Parathyroid adenoma (tissue), 2 donors: ENCODE data around the gene SEZ6L.

Source experiments
- H2AFZ ChIP-seq: fragments of 300-600 bp; sonication (generic); one replicate; pipeline ENCODE4 v1.7.0; 2017; ENCODE audit warnings: antibody characterized with exemption, mild to moderate bottlenecking
- H3K27ac ChIP-seq: fragments of 300-600 bp; sonication (generic); one replicate; pipeline ENCODE4 v1.7.0; 2017
- H3K27me3 ChIP-seq: fragments of 300-600 bp; sonication (generic); one replicate; pipeline ENCODE4 v1.7.0; 2017; ENCODE audit warnings: low read length; ENCODE audit not compliant: control insufficient read depth, insufficient read depth
- H3K36me3 ChIP-seq: fragments of 300-600 bp; sonication (generic); one replicate; pipeline ENCODE4 v1.7.0; 2017; ENCODE audit warnings: low read length; ENCODE audit not compliant: control insufficient read depth, insufficient read depth
- H3K4me1 ChIP-seq: fragments of 300-600 bp; sonication (generic); one replicate; pipeline ENCODE4 v1.7.0; 2017; ENCODE audit warnings: control low read depth
- H3K4me2 ChIP-seq: fragments of 300-600 bp; sonication (generic); one replicate; pipeline ENCODE4 v1.7.0; 2017; ENCODE audit warnings: low read length
- H3K4me3 ChIP-seq: fragments of 300-600 bp; sonication (generic); one replicate; pipeline ENCODE4 v1.7.0; 2017; ENCODE audit warnings: low read depth, low read length
- H3K79me2 ChIP-seq: fragments of 300-600 bp; sonication (generic); one replicate; pipeline ENCODE4 v1.7.0; 2017; ENCODE audit warnings: control low read depth
- H3K9ac ChIP-seq: fragments of 300-600 bp; sonication (generic); one replicate; pipeline ENCODE4 v1.7.0; 2017; ENCODE audit warnings: mild to moderate bottlenecking
- H3K9me3 ChIP-seq: fragments of 300-600 bp; sonication (generic); one replicate; pipeline ENCODE4 v1.7.0; 2017; ENCODE audit warnings: low read length; ENCODE audit not compliant: control insufficient read depth
- TF ChIP-seq, protein P1 (sequence below): fragments of 300-600 bp; sonication (generic); IDR thresholded peaks from one replicate; pipeline ENCODE4 v1.7.0; 2017; ENCODE audit warnings: antibody characterized with exemption, mild to moderate bottlenecking
- donor health status: primary hyperparathyroidism.

The SEZ6L gene

DNA sequence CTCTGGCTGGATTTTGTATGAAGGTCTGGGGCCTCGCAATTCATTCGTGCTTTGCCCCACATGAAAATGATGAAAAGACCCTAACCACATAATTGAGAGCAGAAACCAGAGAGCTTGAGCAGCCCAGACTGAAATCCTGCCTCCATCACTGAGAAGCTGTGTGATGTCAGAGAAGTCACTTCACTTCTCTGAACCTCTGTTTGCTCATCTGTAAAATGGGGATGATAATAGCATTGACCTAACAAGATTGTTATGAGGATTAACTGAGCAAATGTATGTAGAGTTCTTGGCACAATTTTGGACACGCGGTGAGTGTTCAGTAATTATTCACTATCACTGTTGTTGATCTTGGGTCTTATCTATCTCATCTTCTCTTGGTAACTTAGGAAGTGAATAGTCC is 203.6 kb downstream of the SEZ6L start:
- no peak overlapping the region for H2AFZ ChIP-seq

DNA sequence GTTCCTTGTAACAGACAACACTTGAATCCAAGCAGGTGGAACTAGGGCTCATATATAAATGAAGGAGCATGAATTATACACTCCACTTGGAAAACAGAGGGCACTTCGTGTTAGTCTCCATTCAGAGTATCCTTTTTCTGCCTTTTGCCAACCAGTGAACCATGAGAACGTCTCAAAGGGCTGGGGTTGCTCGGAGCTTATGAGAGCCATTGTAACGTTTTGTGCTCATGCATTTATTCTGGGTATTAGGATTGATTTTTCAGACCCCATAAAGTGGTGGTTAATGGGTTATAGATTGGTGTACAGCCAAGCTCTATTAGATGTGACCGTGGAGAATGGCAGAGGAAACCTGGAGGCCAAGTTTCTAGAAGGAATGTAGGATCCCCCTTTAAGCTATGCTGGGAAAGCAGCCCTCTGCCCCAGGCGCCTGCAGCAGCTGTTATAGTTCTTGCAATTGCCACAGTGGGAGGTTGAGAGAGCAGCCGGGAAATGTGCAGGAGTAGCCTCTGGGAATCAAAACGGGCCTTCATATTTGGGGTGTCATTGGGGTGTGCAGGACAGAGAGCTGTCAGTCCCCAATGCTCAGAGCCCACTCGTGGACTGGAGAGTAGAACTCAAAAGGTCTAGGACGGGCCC is 205.2 kb downstream of the SEZ6L start:
- no peak overlapping the region for H3K27ac ChIP-seq
- TF ChIP-seq, protein P1, sequence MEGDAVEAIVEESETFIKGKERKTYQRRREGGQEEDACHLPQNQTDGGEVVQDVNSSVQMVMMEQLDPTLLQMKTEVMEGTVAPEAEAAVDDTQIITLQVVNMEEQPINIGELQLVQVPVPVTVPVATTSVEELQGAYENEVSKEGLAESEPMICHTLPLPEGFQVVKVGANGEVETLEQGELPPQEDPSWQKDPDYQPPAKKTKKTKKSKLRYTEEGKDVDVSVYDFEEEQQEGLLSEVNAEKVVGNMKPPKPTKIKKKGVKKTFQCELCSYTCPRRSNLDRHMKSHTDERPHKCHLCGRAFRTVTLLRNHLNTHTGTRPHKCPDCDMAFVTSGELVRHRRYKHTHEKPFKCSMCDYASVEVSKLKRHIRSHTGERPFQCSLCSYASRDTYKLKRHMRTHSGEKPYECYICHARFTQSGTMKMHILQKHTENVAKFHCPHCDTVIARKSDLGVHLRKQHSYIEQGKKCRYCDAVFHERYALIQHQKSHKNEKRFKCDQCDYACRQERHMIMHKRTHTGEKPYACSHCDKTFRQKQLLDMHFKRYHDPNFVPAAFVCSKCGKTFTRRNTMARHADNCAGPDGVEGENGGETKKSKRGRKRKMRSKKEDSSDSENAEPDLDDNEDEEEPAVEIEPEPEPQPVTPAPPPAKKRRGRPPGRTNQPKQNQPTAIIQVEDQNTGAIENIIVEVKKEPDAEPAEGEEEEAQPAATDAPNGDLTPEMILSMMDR = no peak
- H3K27me3 ChIP-seq = no peaks in the 10 kb centered on the region
- no peak overlapping the region for H3K9ac ChIP-seq
- no peaks in the 10 kb centered on the region for H3K36me3 ChIP-seq
- no peaks in the 10 kb centered on the region for H3K9me3 ChIP-seq
- H3K79me2 ChIP-seq = no peaks in the 10 kb centered on the region
- no peak overlapping the region for H3K4me3 ChIP-seq
- no peak overlapping the region for H3K4me2 ChIP-seq
- no peaks in the 10 kb centered on the region for H3K4me1 ChIP-seq
- no peak overlapping the region for H2AFZ ChIP-seq

More for the DNA sequence above, 203.6 kb downstream of the SEZ6L start:
- Histone ChIP-seq H3K4me2 (no peak overlapping the region), H3K27ac (no peak overlapping the region), H3K9ac (no peak overlapping the region), H3K4me3 (no peak overlapping the region), H3K27me3 (no peaks in the 10 kb centered on the region), H3K4me1 (no peaks in the 10 kb centered on the region), H3K9me3 (no peaks in the 10 kb centered on the region), H3K36me3 (no peaks in the 10 kb centered on the region), H3K79me2 (no peaks in the 10 kb centered on the region)
- TF ChIP-seq, protein P1 = no peak

DNA sequence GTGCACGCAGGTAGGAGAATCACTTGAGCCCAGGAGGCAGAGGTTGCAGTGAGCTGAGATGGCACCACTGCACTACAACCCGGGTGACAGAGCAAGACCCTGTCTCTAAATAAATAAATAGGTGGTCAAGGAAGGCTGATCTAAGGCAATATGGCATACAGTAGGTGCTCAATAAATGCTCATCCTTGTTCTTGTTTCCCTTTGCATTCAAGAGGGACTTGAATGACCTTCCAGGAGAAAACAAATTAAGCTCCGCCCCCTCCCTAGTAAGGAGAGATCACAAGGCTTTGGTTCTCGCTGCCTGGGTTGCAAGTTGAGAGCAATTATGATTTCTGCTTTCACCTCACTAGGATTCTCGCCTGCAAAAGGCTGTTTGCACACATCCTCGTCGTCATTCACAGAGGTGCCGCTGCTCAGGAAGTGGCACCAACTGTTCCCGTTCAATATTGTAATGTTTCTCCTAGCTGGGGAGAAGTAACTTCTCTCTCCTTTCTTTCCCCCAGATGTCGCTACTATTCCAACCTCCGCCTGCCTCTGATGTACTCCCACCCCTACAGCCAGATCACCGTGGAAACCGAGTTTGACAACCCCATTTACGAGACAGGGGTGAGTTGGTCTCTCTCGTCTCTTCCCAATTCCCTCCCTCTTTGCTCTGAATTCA is 208.0 kb downstream of the SEZ6L start:
- H3K9ac ChIP-seq = no peak overlapping the region
- no peaks in the 10 kb centered on the region for H3K79me2 ChIP-seq
- no peaks in the 10 kb centered on the region for H3K36me3 ChIP-seq
- no peak overlapping the region for H3K27ac ChIP-seq
- H2AFZ ChIP-seq = no peak overlapping the region
- no peak overlapping the region for H3K4me2 ChIP-seq
- no peaks in the 10 kb centered on the region for H3K9me3 ChIP-seq
- no peaks in the 10 kb centered on the region for H3K4me1 ChIP-seq
- TF ChIP-seq, protein P1 = no peak
- no peak overlapping the region for H3K4me3 ChIP-seq
- H3K27me3 ChIP-seq = no peaks in the 10 kb centered on the region

DNA sequence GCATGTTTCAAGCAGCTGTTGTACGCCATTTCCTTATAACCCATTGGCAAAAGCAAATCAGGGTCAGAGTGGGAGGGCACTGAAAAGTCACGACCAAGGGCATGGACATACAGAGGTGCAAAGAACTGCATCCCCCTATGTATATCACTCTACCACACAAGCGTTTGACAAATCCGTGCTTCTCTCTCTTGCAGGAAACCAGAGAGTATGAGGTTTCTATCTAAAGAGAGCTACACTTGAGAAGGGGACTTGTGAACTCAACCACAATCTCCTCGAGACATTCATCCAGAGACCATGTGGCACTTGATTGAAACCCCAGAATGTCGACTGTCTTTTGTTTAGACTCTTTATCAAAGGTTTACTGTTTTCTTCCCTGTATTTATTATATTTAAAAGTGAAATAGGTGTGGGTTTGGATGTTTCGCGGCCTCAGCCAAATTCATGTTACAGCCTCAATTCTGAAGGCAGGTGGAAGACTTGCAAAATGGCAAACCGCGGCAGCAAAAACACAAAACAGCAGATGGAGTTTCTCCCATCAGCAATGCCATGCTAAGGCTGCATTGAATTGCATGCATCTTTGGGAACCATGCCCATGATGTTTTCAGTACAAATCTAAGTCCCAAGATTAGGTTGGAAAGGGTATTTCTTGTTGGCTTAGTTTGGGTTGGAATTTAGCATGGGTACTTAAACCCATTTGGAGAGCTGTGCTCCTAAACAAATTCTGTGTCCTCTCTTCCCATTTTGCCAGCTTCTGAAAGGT is 211.0 kb downstream of the SEZ6L start:
- Histone ChIP-seq H3K27me3 (no peaks in the 10 kb centered on the region), H3K9ac (no peak overlapping the region), H3K9me3 (no peaks in the 10 kb centered on the region), H3K79me2 (no peaks in the 10 kb centered on the region), H3K4me1 (no peaks in the 10 kb centered on the region), H3K36me3 (no peaks in the 10 kb centered on the region), H3K27ac (no peak overlapping the region), H2AFZ (no peak overlapping the region), H3K4me2 (no peak overlapping the region), H3K4me3 (no peak overlapping the region)
- TF ChIP-seq, protein P1 = no peak
